ENCODE results near the gene MAGI2.
"Not testable (repeated sequence)": the region's sequence is repeated elsewhere in the genome, so short reads cannot be mapped to it uniquely, and the experiment has no call there.

Gene MAGI2

DNA sequence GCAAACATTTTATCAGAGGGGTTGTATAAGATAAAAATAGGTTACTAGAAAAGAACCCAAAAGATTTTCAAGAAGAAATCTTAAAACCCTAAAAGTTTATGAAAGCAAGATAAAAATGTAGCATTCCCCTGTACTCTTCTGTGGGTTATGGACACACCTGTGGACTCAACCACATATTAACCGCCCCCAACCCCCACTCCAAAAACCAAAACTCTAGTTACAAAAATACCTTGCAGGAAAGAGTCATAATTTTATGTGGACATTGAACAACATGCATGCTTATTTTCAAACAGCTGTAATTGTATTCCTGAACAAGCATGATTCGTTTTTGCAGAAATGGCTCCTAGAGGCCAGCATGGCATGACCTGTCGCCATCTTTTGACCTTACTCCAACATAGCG lies 1188.0 kb downstream of the MAGI2 start:
- in situ Hi-C loops (cut with MboI; ENCODE audit: low sequenced_read_pairs), result no loop called here

DNA sequence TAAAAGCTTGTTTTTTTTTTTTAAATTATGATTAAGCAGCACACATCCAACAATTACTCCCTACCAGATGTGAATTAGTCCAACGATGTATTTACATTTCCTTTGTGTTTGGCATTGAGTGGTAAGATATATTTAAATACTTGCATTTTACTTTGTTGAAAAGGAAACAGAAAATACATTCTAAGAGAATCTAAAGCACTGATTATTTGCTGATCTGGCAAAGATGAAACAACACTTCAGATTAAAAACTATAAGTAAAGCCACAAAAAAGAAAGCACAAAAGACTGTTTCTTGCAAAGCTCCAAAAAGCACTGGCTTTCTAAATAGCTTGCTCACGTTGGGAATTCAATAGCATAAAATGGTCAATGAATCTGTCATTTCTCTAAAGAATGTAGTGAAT lies 1188.4 kb downstream of the MAGI2 start:
- in situ Hi-C loops (cut with MboI; ENCODE audit: low sequenced_read_pairs), result no loop called here

DNA sequence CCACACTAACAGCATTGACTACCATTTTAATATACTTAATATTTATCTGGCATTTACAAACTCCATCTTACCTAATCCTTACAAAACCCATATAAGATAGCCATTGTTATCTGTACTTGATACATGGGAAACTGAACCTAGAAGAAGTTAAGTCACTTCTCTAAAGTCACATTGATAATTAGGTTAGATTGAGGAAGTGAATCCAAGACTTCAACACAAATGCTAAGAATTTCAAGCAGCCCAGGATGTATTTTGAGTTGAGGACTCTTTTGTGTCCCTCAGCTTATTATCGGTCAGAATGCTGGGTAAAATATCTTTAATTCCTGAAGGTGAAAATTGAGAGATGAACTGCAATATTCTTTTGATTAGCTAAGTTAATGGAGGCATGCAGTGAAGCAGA lies 1189.4 kb downstream of the MAGI2 start:
- in situ Hi-C loops (cut with MboI; ENCODE audit: low sequenced_read_pairs), result no loop called here

DNA sequence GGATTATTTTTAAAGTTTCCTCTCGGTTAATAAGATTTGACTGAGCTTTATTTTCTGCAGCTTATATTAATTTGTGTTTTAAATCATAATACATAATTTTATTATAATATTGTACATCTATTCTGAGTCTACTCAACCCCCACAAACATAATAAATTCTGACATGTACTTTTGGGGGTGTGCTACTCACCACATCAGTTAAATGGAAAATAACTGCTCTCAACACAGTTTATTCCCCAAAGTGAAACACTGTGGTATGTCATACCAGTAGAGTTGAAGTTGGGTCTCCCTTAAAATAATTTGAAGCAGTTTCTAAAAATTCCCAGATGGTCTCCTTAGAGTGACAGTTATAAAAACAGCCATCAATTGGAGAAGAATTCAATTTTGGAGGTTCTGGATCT lies 1191.7 kb downstream of the MAGI2 start:
- in situ Hi-C loops (cut with MboI; ENCODE audit: low sequenced_read_pairs), result no loop called here

DNA sequence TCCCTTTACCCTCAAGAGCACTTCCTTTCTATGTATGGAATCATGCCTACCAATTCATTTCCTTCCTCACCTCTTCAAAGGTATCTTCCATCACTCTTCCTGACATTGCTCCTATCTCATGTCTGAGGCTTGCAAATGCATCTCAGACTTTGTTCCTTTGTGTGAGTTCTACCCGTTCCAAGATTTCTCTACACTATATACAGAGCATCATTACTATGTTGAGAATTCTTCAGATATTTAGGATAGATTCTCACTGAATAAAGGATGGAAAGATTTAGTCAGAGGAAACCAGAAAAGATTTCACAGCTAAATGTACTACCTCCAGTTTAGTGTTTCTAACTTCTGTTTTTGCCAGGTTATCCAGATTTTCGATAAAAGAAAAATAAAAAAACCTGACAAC lies 1192.2 kb downstream of the MAGI2 start:
- in situ Hi-C loops (cut with MboI; ENCODE audit: low sequenced_read_pairs), result no loop called here

DNA sequence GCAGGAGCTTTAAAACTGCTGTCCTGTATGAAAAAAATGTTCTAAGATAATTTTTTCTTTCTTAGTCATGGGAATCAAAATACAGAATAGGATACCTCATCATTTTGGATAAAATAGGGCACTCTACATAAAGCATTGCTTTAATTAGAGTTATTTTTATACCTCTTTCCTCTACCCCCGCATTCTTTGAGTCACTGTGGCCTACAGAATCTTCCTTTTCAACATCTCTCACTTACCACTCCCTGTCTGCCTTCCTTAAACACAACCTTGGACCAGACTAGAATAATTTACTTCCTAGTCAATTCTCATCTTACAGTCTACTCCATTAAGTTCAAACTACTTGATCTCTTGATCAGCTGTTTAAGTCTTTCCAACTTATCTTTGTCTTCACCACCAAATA lies 1192.6 kb downstream of the MAGI2 start:
- in situ Hi-C loops (cut with MboI; ENCODE audit: low sequenced_read_pairs), result no loop called here

DNA sequence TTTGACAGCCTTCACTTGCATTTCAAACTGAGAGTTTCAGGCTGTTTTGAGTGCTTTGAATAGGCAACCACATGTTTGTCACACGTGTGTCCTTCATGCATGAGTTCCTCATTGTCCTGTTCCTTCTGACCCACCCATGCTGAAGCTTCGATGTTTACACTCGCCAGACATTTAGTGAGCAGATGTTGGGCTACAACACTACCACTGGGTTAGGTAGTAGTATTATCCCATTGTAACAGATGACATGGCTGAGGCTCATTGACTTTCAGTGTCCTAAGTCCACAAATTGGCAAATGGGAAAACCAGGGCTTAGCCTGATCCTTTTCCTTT lies 1198.8 kb downstream of the MAGI2 start:
- in situ Hi-C loops (cut with MboI; ENCODE audit: low sequenced_read_pairs), result no loop called here

DNA sequence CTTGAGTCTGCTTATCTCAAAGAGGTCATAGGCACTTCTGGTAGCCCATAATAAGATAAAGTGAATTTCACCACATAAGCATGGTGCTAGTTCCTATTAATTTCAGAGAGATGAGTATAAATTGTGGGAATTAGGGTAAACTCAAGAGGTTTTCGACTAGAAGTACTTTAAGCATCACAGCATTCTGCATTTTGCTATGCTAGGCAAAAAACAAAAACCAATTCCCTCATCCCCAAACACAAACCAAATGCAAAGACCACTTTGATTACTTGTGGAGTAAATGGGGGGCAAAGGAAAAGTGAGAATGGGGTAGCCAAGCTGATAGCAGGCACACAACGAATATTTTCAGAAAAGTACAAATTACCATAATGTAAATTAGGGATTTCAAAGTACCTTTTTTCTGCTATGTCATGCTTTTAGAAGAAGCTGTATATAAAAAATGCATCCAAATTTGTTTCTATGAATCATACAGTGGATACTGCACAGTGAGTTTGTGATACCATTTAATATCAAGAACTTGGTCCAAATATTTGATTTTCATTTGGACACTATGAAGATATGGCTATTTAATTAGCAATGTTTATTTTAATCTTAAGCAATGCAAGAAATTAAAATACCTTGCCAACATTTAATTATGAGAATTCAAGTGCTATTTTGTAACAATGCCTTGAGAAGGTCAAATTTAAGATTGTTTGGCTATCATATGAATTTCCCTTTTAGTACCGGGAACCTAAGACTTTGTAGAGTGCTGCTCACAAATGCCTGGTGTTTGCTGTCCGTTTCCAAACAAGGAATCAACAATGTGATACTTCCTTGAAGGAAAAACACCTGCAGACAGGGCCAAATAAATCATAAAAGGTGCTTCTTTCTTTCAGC lies 1199.4 kb downstream of the MAGI2 start:
- in situ Hi-C loops (cut with MboI; ENCODE audit: low sequenced_read_pairs), result no loop called here

DNA sequence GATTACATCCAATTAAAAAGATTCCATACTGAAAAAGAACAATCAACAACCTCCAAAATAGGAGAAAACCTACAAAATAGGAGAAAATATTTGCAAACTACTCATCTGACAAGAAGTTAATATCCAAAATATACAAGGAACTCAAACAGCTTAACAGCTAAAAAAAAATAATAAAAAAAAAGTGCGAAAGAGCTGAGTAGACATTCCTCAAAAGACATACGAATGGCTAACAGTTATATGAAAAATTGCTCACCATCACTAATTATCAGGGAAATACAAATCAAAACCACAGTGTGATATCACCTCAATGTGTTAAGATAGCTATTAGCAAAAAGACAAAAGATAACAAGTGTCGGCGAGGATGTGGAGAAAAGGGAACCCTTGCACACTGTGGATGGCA lies 1204.6 kb downstream of the MAGI2 start:
- in situ Hi-C loops (cut with MboI; ENCODE audit: low sequenced_read_pairs), result no loop called here

DNA sequence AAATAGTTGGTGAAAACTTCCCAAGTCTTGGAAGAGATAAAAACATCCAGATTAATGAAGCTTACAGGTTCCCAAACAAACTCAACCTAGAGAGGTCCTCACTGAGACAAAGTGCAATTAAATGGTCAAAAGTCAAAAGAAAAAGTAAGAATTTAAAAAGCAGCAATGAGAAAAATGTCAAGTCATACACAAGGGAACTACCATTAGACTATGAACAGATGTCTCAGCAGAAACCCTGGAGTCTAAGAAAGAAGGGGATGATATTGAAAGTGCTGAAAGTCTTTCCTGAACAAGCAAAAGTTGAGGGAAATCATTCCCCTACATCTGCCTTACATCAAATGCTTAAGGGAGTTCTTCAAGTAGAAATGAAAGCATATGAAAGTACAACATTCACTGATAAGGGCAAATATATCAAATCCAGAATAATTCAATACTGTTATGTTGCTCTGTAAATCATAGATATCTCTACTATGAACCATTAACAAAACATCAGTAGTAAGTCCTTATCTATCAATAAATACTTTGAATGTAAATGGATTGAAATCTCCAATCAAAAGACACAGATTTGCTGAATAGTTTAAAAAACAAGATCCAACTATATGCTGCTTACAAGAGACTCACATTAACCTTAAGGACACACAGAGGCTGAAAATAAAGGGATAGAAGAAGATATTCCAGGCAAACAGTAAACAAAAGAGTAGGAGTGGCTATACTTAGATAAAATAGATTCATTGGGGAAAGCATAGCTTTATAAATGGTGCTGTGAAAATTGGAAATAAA lies 1205.4 kb downstream of the MAGI2 start:
- in situ Hi-C loops (cut with MboI; ENCODE audit: low sequenced_read_pairs), result no loop called here

DNA sequence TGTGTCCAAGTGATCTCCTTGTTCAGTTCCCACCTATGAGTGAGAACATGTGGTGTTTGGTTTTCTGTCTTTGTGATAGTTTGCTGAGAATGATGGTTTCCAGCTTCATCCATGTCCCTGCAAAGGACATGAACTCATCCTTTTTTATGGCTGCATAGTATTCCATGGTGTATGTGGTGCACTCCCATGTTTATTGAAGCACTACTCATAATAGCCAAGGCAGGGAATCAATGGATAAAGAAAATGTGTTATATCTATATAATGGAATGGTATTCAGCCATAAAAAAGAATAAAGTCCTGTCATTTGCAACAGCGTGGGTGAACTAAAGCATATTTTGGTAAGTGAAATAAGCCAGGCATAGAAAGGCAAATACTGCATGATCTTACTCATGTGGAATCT lies 1213.3 kb downstream of the MAGI2 start:
- in situ Hi-C loops (cut with MboI; ENCODE audit: low sequenced_read_pairs), result not testable (repeated sequence)

DNA sequence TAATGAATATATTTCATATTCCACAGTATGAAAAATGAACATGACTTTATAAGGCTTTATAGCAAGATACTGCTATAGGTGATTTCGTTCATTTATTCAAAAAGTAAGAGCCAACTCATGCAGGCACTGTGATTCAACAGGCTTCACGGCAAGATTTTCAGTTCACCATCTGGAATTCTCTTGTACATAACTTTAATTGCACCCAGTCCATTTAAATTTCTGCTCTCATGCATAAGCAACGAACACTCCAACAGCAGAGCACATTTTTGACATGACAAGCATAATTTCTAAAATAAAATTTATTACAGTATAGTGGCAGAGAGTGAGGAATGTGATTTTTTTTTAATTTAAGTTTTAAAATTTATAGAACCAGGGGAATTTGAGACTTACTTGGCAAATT lies 1218.8 kb downstream of the MAGI2 start:
- in situ Hi-C loops (cut with MboI; ENCODE audit: low sequenced_read_pairs), result no loop called here

DNA sequence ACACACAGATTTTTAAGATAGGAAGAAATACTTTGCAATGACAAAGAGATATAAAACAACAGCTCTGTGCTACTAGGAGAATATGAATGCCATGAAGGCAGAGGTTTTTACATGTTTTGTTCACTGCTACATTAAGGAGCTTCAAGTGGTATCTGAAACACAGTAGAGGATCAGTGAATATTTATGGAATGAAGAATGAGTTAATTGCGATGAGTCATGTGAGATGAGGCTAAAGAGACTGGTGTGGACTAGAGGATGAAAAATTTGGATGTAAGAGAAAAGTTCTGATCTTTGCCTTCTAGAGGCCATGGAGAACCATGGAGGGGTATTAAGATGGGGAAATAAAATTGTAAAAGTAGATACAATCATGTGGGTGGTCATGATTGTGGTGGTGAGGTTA lies 1220.7 kb downstream of the MAGI2 start:
- in situ Hi-C loops (cut with MboI; ENCODE audit: low sequenced_read_pairs), result no loop called here

DNA sequence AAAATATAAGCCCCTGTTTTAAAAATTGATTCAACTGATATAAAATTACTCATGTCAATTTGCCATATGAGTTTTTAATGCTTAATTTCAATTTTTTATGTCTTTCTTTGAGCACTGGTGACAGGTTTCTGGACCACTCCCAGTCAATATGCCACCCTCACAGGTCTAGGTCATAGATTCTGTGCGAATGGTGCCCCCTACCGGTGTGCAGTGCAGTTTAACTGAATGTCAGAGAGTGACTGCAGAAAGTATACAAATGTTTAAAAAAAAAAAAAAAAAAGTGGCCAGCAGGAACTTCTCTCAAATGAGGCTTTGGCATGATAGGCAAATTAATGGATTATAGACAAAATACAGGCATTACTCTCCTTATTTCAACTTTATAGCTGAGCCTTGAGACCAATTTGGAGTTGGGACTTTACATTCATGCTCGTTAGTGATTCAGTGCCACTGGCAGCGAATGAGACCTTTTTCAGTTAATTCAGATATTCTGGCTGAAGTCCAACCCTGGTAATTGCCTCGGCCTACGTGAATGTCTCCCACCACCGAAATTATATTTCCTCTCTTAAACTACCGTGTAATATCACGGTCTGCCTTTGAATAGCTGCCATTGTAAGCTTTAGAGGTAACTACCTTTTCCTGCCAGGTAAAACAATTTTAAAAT lies 1227.3 kb downstream of the MAGI2 start:
- in situ Hi-C loops (cut with MboI; ENCODE audit: low sequenced_read_pairs), result no loop called here

DNA sequence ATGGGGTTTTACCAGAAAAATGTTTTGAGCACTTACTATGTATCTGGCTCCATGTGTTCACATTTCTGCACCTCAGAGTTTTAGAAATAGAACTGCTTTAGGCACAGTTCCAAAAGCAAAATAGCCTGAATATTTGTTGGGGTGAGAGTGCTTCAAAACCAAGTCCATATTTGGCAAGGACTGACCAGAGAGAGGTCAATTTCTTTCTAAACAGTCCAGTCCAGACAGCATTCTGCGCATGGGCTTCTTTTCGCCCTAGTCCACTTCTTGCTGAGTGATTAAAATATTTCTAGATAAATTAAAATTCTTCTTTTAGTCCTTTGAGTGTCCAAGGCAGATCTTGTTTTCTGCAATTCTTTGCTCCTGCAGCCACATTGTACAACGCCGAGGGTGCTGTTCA lies 1227.9 kb downstream of the MAGI2 start:
- in situ Hi-C loops (cut with MboI; ENCODE audit: low sequenced_read_pairs), result no loop called here

DNA sequence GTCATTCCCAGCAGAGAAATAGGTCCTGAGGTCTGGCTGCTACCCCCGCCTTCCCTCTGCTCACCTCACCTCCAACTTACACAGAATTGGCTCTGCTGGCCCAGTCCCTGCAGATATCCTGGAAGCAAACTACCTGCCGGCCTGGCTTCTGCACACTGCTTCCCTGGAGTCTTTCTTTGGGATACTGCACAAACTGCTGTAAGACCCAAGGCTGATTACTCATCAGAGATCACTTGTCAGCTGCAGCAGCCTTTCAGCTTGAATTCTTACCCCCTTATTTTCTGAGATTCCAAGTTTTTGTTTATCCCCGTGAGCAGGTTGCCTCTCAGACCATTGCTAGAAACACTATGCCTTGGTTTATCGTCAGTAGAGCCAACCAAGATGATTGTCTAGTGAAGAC lies 1228.5 kb downstream of the MAGI2 start:
- in situ Hi-C loops (cut with MboI; ENCODE audit: low sequenced_read_pairs), result no loop called here

DNA sequence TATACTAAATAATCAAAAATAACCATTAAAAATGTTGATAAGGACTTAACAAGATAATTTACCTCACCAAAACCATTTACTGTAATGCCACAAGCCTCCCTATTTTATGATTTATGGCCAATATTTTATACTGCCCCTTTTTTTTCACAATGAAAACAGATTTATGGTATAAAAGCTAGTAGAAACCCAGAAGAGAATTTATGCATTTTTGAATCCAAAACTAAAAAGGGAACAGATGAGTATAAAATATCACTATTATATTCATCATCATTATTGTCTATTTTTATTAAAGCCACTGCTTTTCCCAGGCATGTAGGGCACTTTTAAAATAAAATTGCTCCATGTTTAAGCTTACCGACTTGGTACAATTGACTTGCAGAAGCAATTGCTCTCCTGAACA lies 1229.9 kb downstream of the MAGI2 start:
- in situ Hi-C loops (cut with MboI; ENCODE audit: low sequenced_read_pairs), result no loop called here

DNA sequence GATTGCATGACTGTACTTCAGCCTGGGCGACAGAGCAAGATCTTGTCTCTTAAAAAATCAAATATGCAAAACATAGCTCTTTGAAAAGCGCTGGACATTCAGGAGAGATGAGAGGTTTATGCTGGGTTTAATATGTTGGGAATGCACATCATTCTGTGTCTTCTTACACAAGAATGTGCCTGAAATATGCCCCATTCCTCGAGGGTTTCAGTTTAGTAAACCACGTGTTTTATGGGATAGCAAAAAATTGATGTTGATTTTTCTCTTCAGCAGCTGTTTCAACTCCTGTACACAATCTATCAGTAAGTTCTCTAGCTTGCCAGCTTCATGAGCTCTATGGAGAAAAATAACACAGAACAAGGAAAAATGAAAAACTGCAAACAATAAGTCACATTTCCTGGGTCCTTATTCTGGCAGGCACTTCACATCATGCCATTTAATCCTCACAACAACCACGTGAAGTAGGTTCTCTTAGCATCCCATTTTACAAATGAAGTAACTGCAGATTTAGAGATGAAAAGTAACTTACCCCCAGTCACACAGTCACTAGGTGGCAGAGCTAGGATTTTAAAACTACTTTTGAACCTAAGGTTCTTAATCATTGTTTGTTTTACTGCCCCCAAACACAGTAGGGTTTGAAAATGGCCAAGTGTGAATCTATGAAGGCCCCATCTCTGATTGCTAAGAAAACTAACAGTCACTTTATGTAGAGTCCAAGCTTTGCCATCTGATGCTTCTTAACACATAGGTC lies 1231.3 kb downstream of the MAGI2 start:
- in situ Hi-C loops (cut with MboI; ENCODE audit: low sequenced_read_pairs), result no loop called here

DNA sequence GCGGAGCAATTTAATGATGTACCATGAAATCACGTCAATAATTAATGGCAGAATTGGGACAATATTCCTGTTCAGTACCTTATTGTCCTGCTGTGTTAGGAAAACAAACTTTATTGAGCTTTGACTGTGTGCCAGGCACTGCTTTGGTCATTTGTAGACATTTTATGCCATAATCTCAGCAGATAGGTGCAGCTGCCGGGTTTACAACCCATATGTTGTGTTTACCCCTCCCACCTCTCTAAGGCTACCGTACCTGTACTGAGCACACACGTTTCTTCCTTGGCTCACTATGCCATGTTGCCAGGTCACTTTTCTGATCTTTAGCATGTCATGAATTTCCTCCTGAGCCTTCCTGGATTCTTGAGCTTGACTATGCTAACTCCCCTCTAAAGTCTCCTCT lies 1232.7 kb downstream of the MAGI2 start:
- in situ Hi-C loops (cut with MboI; ENCODE audit: low sequenced_read_pairs), result no loop called here

DNA sequence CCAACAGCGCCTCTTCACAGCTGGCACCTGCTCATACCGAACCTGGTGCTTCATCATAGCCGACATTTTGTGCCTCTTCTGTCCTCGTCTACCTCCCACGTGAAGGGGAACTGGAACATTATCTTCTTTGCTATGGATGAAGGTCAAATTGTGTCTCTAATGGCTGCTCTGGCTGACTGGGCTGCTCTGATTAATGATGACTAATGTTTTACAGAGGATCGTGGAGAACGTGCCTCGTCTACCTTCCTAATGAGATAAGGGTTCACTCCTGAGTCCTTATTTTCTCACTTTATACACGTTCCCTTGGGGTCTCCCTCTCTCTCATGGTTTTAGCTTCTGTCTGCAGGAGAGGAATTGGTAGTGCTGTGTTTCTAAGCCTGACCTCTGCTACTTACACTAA lies 1234.6 kb downstream of the MAGI2 start:
- in situ Hi-C loops (cut with MboI; ENCODE audit: low sequenced_read_pairs), result no loop called here

DNA sequence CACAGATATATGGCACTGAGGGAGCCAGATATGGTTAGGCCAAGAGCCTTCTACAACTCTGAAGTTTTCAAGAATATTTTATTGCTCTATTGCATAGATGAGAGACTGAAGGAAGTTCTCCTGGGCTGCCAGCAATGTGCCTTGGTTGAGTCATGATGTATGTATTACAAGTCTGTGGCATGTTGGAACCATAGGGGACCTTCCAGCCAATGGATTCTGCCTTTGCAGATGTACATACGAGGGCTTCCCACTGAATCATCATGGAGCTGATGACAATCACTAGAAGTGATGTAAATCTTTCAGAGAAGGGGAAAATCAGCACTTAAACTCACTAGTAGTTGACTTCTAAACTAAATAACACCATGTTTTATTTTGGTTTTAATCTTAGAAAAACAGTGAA lies 1235.4 kb downstream of the MAGI2 start:
- in situ Hi-C loops (cut with MboI; ENCODE audit: low sequenced_read_pairs), result no loop called here

All from hTERT RPE-1 (cell line).